ENCODE data around the gene RSPH9. TPM values are rescaled to one million over a fixed set of nuclear protein-coding genes. Genes with fewer than 3 reads are reported as not detected.

The RSPH9 gene
- total RNA-seq, 1 donor from 2014 or later, result 0.22 TPM

DNA sequence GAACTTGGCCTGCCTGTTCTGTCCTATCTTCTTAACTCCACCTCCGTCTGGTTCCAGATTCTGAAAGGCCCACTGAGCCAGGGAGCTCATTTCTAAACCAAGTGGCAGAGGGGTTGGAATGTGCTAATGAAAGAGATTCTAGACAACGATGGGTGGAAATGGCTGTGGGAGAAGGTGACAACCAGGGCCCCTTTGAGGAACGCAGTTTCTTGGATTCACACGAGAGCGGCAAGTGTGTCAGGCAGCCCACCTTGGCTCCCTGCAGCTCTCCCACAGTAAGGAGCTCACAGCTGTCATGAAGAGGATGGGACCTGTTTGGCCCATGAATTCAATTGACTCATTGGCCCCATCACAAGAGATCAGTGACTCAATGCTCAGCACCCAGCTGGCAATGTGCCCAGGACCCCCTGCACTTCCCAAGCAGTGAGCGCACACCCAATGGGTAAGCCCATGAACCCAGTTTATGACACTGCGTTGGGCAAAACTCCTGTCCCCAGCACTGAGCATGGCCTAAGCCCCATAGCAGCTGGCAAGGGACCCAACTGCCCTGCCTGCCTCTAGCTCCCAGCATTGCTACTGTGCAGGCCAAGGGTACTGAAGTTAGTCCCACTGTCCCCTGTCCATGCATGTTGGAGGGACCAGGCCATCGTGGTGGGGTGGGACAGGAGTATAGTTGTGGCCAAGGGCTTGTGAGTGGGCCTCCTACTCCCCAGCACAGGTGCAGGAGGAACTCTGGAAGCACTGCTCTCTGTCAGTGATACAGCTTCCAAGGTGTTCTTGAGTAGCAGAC lies 26.4 kb downstream of the RSPH9 start:
- no peak for TF ChIP-seq CTCF (IDR thresholded peaks at IDR 0.05; ENCODE audit: partially characterized antibody, unreplicated experiment)
- H3K4me3 Mint-ChIP-seq (ENCODE audit: unreplicated experiment), result no peak overlapping the region
- no peak for DNase-seq
- H3K27ac Mint-ChIP-seq (ENCODE audit: unreplicated experiment), result no peak overlapping the region
- peaks cover 8% of the 10 kb centered on the region for H3K27me3 Mint-ChIP-seq (ENCODE audit: unreplicated experiment)
- peaks cover 4% of the 10 kb centered on the region for H3K4me1 Mint-ChIP-seq (ENCODE audit: low read depth, unreplicated experiment)
- H3K9me3 Mint-ChIP-seq (ENCODE audit: unreplicated experiment), result peaks cover 8% of the 10 kb centered on the region
- no peaks in the 10 kb centered on the region for H3K36me3 Mint-ChIP-seq (ENCODE audit: unreplicated experiment)

- Mint-ChIP-seq H3K36me3 (ENCODE audit: unreplicated experiment) (no peaks in the 10 kb centered on the region), H3K27me3 (ENCODE audit: unreplicated experiment) (peaks cover 8% of the 10 kb centered on the region), H3K9me3 (ENCODE audit: unreplicated experiment) (peaks cover 6% of the 10 kb centered on the region), H3K27ac (ENCODE audit: unreplicated experiment) (no peak overlapping the region), H3K4me1 (ENCODE audit: low read depth, unreplicated experiment) (no peaks in the 10 kb centered on the region), H3K4me3 (ENCODE audit: unreplicated experiment) (no peak overlapping the region)
- DNase-seq, result no peak
- no peak for TF ChIP-seq CTCF (IDR thresholded peaks at IDR 0.05; ENCODE audit: partially characterized antibody, unreplicated experiment)
Observed at GRCh38 chr6:43671801-43672690, 27.2 kb downstream of the RSPH9 start.

- Mint-ChIP-seq H3K9me3 (ENCODE audit: unreplicated experiment) (peaks cover 6% of the 10 kb centered on the region), H3K36me3 (ENCODE audit: unreplicated experiment) (no peaks in the 10 kb centered on the region), H3K27me3 (ENCODE audit: unreplicated experiment) (peaks cover 3% of the 10 kb centered on the region), H3K4me3 (ENCODE audit: unreplicated experiment) (no peak overlapping the region), H3K27ac (ENCODE audit: unreplicated experiment) (no peak overlapping the region), H3K4me1 (ENCODE audit: low read depth, unreplicated experiment) (no peaks in the 10 kb centered on the region)
- DNase-seq, result no peak
- TF ChIP-seq CTCF (IDR thresholded peaks at IDR 0.05; ENCODE audit: partially characterized antibody, unreplicated experiment), result no peak
Observed at GRCh38 chr6:43673444-43674084, 28.7 kb downstream of the RSPH9 start.

DNA sequence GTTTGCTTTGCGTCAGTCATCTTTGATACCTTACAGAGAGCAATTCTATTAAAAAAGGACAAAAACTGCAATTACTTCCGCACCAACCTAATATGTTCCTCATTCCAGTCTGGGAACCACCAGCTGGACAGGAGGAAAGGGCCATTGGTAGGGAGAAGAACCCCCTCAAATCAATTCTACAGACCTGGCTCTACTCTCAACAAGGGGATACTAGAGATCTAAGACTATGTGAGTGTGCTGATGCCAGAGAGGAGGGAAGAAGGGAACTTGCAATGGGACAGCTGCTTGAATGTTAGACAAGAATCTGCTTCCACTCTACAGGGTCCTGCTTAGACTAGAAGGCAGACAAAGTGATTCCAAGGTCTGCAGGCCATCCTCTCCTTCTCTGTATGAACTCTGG lies 29.5 kb downstream of the RSPH9 start:
- Mint-ChIP-seq H3K4me3 (ENCODE audit: unreplicated experiment) (no peak overlapping the region), H3K4me1 (ENCODE audit: low read depth, unreplicated experiment) (no peaks in the 10 kb centered on the region), H3K9me3 (ENCODE audit: unreplicated experiment) (peaks cover 2% of the 10 kb centered on the region), H3K27ac (ENCODE audit: unreplicated experiment) (no peak overlapping the region), H3K36me3 (ENCODE audit: unreplicated experiment) (no peaks in the 10 kb centered on the region), H3K27me3 (ENCODE audit: unreplicated experiment) (peaks cover 3% of the 10 kb centered on the region)
- no peak for TF ChIP-seq CTCF (IDR thresholded peaks at IDR 0.05; ENCODE audit: partially characterized antibody, unreplicated experiment)
- no peak for DNase-seq
